Spleen (tissue), 11 donors: ENCODE results near the gene AP3S1. TPM values are rescaled to one million over a fixed set of nuclear protein-coding genes. Genes with fewer than 3 reads are reported as not detected.

Experiments used
- DNase-seq: peaks from one replicate; pipeline ENCODE4 v3.0.0-alpha.2; 2020
- H3K27ac ChIP-seq, 8 donors: fragments of 200-600 bp; sonication (generic) in 7 of 8; 1 replicate in 4 of 8; 2 replicates in 4 of 8; pipeline versions ENCODE4 v1.5.0 to v1.8.0; 2016 to 2021; ENCODE audit warnings: inconsistent platforms in 4 of 8, mild to moderate bottlenecking in 4 of 8, moderate library complexity in 1 of 8
- H3K27me3 ChIP-seq, 7 donors: fragments of 200-600 bp; sonication (generic) in 6 of 7; replicated peaks in 1 of 7; 1 replicate in 4 of 7; 2 replicates in 3 of 7; pipeline versions ENCODE4 v1.5.0 to v1.8.0; 2016 to 2021; ENCODE audit warnings: inconsistent platforms in 3 of 7, mild to moderate bottlenecking in 1 of 7
- H3K36me3 ChIP-seq, 6 donors: fragments of 200-600 bp; sonication (generic) in 5 of 6; 1 replicate in 4 of 6; 2 replicates in 2 of 6; pipeline versions ENCODE4 v1.5.0 to v1.8.0; 2016 to 2021; ENCODE audit warnings: inconsistent platforms in 2 of 6
- H3K4me1 ChIP-seq, 6 donors: fragments of 200-600 bp; sonication (generic) in 5 of 6; 1 replicate in 3 of 6; 2 replicates in 3 of 6; pipeline versions ENCODE4 v1.5.0 to v1.8.0; 2016 to 2021; ENCODE audit warnings: inconsistent platforms in 3 of 6
- H3K4me3 ChIP-seq, 8 donors: fragments of 200-600 bp; sonication (generic) in 7 of 8; 1 replicate in 4 of 8; 2 replicates in 4 of 8; pipeline versions ENCODE4 v1.5.0 to v1.8.0; 2016 to 2021; ENCODE audit warnings: inconsistent platforms in 4 of 8, mild to moderate bottlenecking in 4 of 8, moderate library complexity in 2 of 8
- H3K9me3 ChIP-seq, 8 donors: fragments of 200-600 bp; sonication (generic) in 7 of 8; 1 replicate in 4 of 8; 2 replicates in 4 of 8; pipeline versions ENCODE4 v1.5.0 to v1.8.0; 2016 to 2021; ENCODE audit warnings: inconsistent platforms in 4 of 8
- CTCF ChIP-seq, 11 experiments: fragments of 200-600 bp in 7 of 11; fragments of 450-650 bp in 4 of 11; sonication (generic) in 4 of 11; IDR thresholded peaks in 8 of 11; conservative IDR thresholded peaks in 3 of 11; 1 replicate in 7 of 11; 2 replicates in 4 of 11; pipeline versions ENCODE4 v1.4.0 to v1.8.0; 2016 to 2021; ENCODE audit warnings: antibody characterized with exemption in 11 of 11, inconsistent platforms in 4 of 11, mild to moderate bottlenecking in 1 of 11
- POLR2A ChIP-seq, 3 donors: fragments of 450-650 bp; IDR thresholded peaks; one replicate each; pipeline ENCODE4 v1.5.1; 2017; ENCODE audit warnings: antibody characterized with exemption in 3 of 3, mild to moderate bottlenecking in 1 of 3
- POLR2AphosphoS5 ChIP-seq, 3 donors: sonication (generic); formaldehyde crosslinking; IDR thresholded peaks; one replicate each; pipeline ENCODE4 v1.5.1; 2017; ENCODE audit warnings: antibody characterized with exemption in 3 of 3
- WGBS, 5 donors: extraction: QIAGEN DNeasy Blood & Tissue Kit in 3 of 5; methylation state at CpG; one replicate each; pipeline versions ENCODE4 v1.1.5 to v1.1.7; 2013 to 2018; 5-methylcytosine and 5-hydroxymethylcytosine counted together
- intact Hi-C: fragments of 100-400 bp; cut with DNase I; formaldehyde crosslinking; loops from one replicate; pipeline ENCODE4 v1.15.0; 2023; ENCODE audit warnings: low total_unique reads
- polyA plus RNA-seq, 3 donors: library from polyadenylated mRNA; stranded (reverse); fragments of 200-250 nt; gene quantifications; one replicate each; pipeline ENCODE4 v1.2.1, GENCODE V29; 2013
- total RNA-seq, 7 donors: library from RNA; depleted of rRNA in 3 of 7; stranded (reverse); fragments of >200 nt in 3 of 7; fragmentation: NEBNext Ultra II Directional in 4 of 7; extraction: Animal tissue kit (Norgen Biotek cat#: 25700) in 4 of 7; gene quantifications; one replicate each; pipeline versions ENCODE4 v1.1.0 to v1.2.1, GENCODE V29; 2016 to 2021
- donor health status: healthy with polysubstance abuse.
- donor health status: DM: no; HTN: no; CAD: no; lungs with moderate emphysema.
- donor health status: DM: no; HTN: no; CAD: no.
- donor health status: Bipolar disorder and iron deficiency.
- donor health status: healthy.
- donor health status: DM: no; HTN: no; CAD: no.
- donor health status: DM: yes; HTN: yes; CAD: no.

The AP3S1 gene
- total and polyA plus RNA-seq, 10 donors: 42.0 to 190 (median 61.7) TPM

- WGBS, 5 donors: 81 to 97% (median 86%) methylated on average over 2 of the region's 2 CpGs
- TF ChIP-seq POLR2AphosphoS5 (IDR thresholded peaks at IDR 0.05): no peak
- H3K4me1 ChIP-seq: no peaks in the 10 kb centered on the region
- intact Hi-C loops: no loop called here
- DNase-seq: no peak
- H3K27ac ChIP-seq: no peak overlapping the region
- no peak overlapping the region for H3K4me3 ChIP-seq
- H3K36me3 ChIP-seq: no peaks in the 10 kb centered on the region
- peaks cover 0 to 10% (median 0%) of the 10 kb centered on the region in 8 donors for H3K9me3 ChIP-seq
- H3K27me3 ChIP-seq: no peaks in the 10 kb centered on the region
Observed at GRCh38 chr5:115946655-115947054, 104.9 kb downstream of the AP3S1 start.

- WGBS, 5 donors: 86 to 91% (median 88%) methylated on average over 2 of the region's 2 CpGs
- intact Hi-C loops: no loop called here
- no peak for DNase-seq
Observed at GRCh38 chr5:115947260-115947659, 105.5 kb downstream of the AP3S1 start.

GRCh38 chr5:115948091-115948534, 106.4 kb downstream of the AP3S1 start:
- no peak for DNase-seq
- H3K4me3 ChIP-seq: no peak overlapping the region
- TF ChIP-seq POLR2A (IDR thresholded peaks at IDR 0.05) (no peak), POLR2AphosphoS5 (IDR thresholded peaks at IDR 0.05) (no peak), CTCF (IDR thresholded peaks at IDR 0.05 in 8 of 11, conservative IDR thresholded peaks at IDR 0.05 in 3 of 11) (no peak)
- H3K36me3 ChIP-seq: no peaks in the 10 kb centered on the region
- intact Hi-C loops: no loop called here
- no peaks in the 10 kb centered on the region for H3K9me3 ChIP-seq
- H3K27me3 ChIP-seq: peaks cover 0 to 1% (median 0%) of the 10 kb centered on the region in 7 donors
- H3K27ac ChIP-seq: no peak overlapping the region
- no peaks in the 10 kb centered on the region for H3K4me1 ChIP-seq
- 58 to 73% (median 68%) methylated on average over 3 of the region's 3 CpGs for WGBS, 5 donors

More at GRCh38 chr5:115947260-115947659, 105.5 kb downstream of the AP3S1 start:
- H3K9me3 ChIP-seq: peaks cover 0 to 4% (median 0%) of the 10 kb centered on the region in 8 donors
- no peaks in the 10 kb centered on the region for H3K4me1 ChIP-seq
- no peak overlapping the region for H3K27ac ChIP-seq
- TF ChIP-seq POLR2AphosphoS5 (IDR thresholded peaks at IDR 0.05) (no peak), CTCF (IDR thresholded peaks at IDR 0.05 in 8 of 11, conservative IDR thresholded peaks at IDR 0.05 in 3 of 11) (no peak), POLR2A (IDR thresholded peaks at IDR 0.05) (no peak)
- no peaks in the 10 kb centered on the region for H3K27me3 ChIP-seq
- no peak overlapping the region for H3K4me3 ChIP-seq
- H3K36me3 ChIP-seq: no peaks in the 10 kb centered on the region

GRCh38 chr5:115949096-115949495, 107.4 kb downstream of the AP3S1 start:
- no peak overlapping the region for H3K27ac ChIP-seq
- intact Hi-C loops: no loop called here

More at GRCh38 chr5:115949096-115949495, 107.4 kb downstream of the AP3S1 start:
- no peaks in the 10 kb centered on the region for H3K36me3 ChIP-seq
- no peak overlapping the region for H3K4me3 ChIP-seq
- no peaks in the 10 kb centered on the region for H3K9me3 ChIP-seq
- DNase-seq: no peak
- peaks cover 0 to 10% (median 0%) of the 10 kb centered on the region in 7 donors for H3K27me3 ChIP-seq
- 83 to 94% (median 87%) methylated on average over 1 of the region's 1 CpG for WGBS, 5 donors
- H3K4me1 ChIP-seq: no peaks in the 10 kb centered on the region
- TF ChIP-seq POLR2AphosphoS5 (IDR thresholded peaks at IDR 0.05) (no peak), CTCF (IDR thresholded peaks at IDR 0.05 in 8 of 11, conservative IDR thresholded peaks at IDR 0.05 in 3 of 11) (no peak), POLR2A (IDR thresholded peaks at IDR 0.05) (no peak)
